ENCODE results near the gene UBE3B.

GRCh38 chr12:109532721-109533486 is 55.5 kb downstream of the UBE3B start:
- TF ChIP-seq CTCF (IDR thresholded peaks at IDR 0.05; ENCODE audit: low read depth, low read length) (no peak), POLR2A (IDR thresholded peaks at IDR 0.05; ENCODE audit: extremely low read depth, insufficient read length) (no peak), MAX (IDR thresholded peaks at IDR 0.05; ENCODE audit: low read depth, low read length) (no peak)

All from NB4 (cell line).